Breast epithelium (tissue), 4 donors: ENCODE results near the gene BRINP2. TPM values are rescaled to one million over a fixed set of nuclear protein-coding genes. Genes with fewer than 3 reads are reported as not detected.

ENCODE experiments used
- DNase-seq, 2 donors: peaks; one replicate each; pipeline ENCODE4 v3.0.0-alpha.2; 2019; ENCODE audit warnings: low spot score in 2 of 2
- H3K27ac ChIP-seq, 2 donors: fragments of 200-600 bp; sonication (generic) in 1 of 2; one replicate each; pipeline ENCODE4 v1.5.1; 2016 to 2019; ENCODE audit warnings: mild to moderate bottlenecking in 1 of 2
- H3K27me3 ChIP-seq, 2 donors: fragments of 200-600 bp; sonication (generic) in 1 of 2; one replicate each; pipeline versions ENCODE4 v1.5.1 to v1.6.0; 2017 to 2019; ENCODE audit warnings: control low read depth in 1 of 2, mild to moderate bottlenecking in 1 of 2
- H3K36me3 ChIP-seq: fragments of 200-600 bp; one replicate; pipeline ENCODE4 v1.5.1; 2019
- H3K4me1 ChIP-seq, 2 donors: fragments of 200-600 bp; sonication (generic); one replicate each; pipeline ENCODE4 v1.5.1; 2016 to 2019; ENCODE audit warnings: control low read depth in 1 of 2
- H3K4me3 ChIP-seq, 3 donors: fragments of 200-600 bp; sonication (generic); 1 replicate in 2 of 3; 2 replicates in 1 of 3; pipeline ENCODE4 v1.5.1; 2016 to 2019; ENCODE audit warnings: mild to moderate bottlenecking in 3 of 3, moderate library complexity in 2 of 3
- H3K9me3 ChIP-seq, 2 donors: fragments of 200-600 bp; sonication (generic) in 1 of 2; one replicate each; pipeline ENCODE4 v1.5.1; 2016 to 2019; ENCODE audit warnings: control low read depth in 1 of 2
- POLR2A ChIP-seq: fragments of 450-650 bp; IDR thresholded peaks from one replicate; pipeline ENCODE4 v1.6.1; 2016; ENCODE audit warnings: antibody characterized with exemption, mild to moderate bottlenecking, moderate library complexity
- POLR2AphosphoS5 ChIP-seq, 3 donors: sonication (generic); formaldehyde crosslinking; IDR thresholded peaks; one replicate each; pipeline ENCODE4 v1.6.1; 2017; ENCODE audit warnings: antibody characterized with exemption in 3 of 3
- intact Hi-C: fragments of 100-400 bp; cut with DNase I; formaldehyde crosslinking; loops from one replicate; pipeline ENCODE4 v1.15.1; 2023; ENCODE audit warnings: low total_unique reads
- total RNA-seq, 3 donors: library from RNA; depleted of rRNA; stranded (reverse); fragments of >200 nt; gene quantifications; one replicate each; pipeline ENCODE4 v1.1.0, GENCODE V29; 2016
- TF ChIP-seq, protein P1 (sequence below), 3 donors: fragments of 450-650 bp; IDR thresholded peaks; one replicate each; pipeline ENCODE4 v1.5.1; 2016 to 2017; ENCODE audit warnings: antibody characterized with exemption in 3 of 3, mild to moderate bottlenecking in 3 of 3, moderate library complexity in 3 of 3

The BRINP2 gene
- total RNA-seq, 3 donors from 2014 or later: 0.48 to 2.9 (median 1.5) TPM

DNA sequence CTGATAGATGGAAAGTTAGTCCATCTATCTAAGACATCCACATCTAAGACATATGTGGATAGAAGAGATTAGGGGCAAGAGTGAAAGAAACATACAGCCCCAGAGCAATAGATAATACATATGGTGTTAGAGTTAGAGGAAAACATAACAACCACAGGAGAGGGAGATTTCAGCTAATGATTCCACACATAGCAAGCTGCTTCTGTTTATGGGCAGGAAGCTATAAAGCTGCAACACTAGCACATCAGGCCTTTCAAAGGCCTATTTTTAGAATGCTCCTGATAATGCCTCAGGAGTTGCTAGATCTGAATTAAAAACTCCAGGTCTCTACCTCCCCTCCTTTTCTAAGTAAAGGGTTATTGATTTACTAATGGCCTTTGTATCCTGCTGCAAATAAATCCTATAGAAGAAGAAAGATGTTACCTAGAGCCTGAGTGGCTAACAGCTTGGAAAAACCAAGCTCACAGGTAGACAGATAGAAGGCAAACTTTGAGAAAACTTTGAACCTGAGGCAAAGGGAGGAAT is 36.1 kb downstream of the BRINP2 start:
- Histone ChIP-seq H3K4me3 (no peak overlapping the region), H3K36me3 (no peaks in the 10 kb centered on the region), H3K4me1 (no peaks in the 10 kb centered on the region), H3K9me3 (no peaks in the 10 kb centered on the region), H3K27ac (no peak overlapping the region), H3K27me3 (no peaks in the 10 kb centered on the region)
- TF ChIP-seq POLR2AphosphoS5 (IDR thresholded peaks at IDR 0.05) (no peak), POLR2A (no peak)
- TF ChIP-seq, protein P1, sequence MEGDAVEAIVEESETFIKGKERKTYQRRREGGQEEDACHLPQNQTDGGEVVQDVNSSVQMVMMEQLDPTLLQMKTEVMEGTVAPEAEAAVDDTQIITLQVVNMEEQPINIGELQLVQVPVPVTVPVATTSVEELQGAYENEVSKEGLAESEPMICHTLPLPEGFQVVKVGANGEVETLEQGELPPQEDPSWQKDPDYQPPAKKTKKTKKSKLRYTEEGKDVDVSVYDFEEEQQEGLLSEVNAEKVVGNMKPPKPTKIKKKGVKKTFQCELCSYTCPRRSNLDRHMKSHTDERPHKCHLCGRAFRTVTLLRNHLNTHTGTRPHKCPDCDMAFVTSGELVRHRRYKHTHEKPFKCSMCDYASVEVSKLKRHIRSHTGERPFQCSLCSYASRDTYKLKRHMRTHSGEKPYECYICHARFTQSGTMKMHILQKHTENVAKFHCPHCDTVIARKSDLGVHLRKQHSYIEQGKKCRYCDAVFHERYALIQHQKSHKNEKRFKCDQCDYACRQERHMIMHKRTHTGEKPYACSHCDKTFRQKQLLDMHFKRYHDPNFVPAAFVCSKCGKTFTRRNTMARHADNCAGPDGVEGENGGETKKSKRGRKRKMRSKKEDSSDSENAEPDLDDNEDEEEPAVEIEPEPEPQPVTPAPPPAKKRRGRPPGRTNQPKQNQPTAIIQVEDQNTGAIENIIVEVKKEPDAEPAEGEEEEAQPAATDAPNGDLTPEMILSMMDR (IDR thresholded peaks at IDR 0.05): no peak
- intact Hi-C loops: no loop called here
- no peak for DNase-seq

DNA sequence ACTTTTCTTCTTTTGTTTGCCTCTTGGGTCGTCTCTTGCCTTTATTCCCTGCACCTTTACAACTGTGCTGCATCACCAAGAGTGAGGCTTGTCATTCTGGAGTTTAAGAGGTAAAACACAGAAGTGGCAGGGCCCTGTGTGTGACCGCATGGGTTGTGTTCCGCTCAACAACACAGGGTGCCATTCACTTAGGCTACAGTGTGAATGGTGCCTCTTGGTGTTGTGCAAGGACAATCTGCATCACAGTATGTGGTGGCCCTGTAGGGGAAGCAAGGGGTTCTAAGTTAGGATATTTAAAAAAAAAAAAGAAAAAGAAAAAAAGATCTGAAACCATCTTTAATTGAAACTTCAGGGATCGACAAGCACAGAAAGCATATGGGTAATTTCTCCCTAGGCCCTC is 38.2 kb downstream of the BRINP2 start:
- Histone ChIP-seq H3K27me3 (no peaks in the 10 kb centered on the region), H3K36me3 (no peaks in the 10 kb centered on the region), H3K27ac (no peak overlapping the region), H3K4me1 (no peaks in the 10 kb centered on the region), H3K4me3 (no peak overlapping the region), H3K9me3 (no peaks in the 10 kb centered on the region)
- DNase-seq: no peak
- intact Hi-C loops: no loop called here
- TF ChIP-seq, protein P1 (IDR thresholded peaks at IDR 0.05): no peak
- no peak for TF ChIP-seq POLR2A
- TF ChIP-seq POLR2AphosphoS5 (IDR thresholded peaks at IDR 0.05): no peak

DNA sequence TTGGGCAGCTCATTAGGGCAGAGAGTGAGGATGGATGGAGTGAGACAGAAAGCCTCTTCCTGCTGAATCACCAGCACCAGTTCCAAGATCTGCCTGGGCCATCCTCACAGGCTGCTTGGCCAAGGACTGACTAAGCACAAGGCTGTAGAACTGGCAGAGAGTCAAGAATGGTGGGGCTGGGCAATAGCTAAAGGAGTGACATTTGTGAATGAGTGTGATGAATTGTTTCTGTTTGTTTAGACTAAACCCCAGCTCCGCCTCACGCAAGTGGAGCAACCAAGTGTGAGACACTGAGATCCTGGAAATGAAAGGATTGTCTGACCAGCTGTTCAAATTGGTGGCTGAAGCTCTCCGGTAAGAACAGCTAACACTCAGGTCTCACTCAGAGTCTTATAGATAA is 38.6 kb downstream of the BRINP2 start:
- H3K27ac ChIP-seq: no peak overlapping the region
- no peaks in the 10 kb centered on the region for H3K27me3 ChIP-seq
- intact Hi-C loops: no loop called here
- no peaks in the 10 kb centered on the region for H3K4me1 ChIP-seq
- peak; percentile 23 to 53 for DNase-seq
- no peaks in the 10 kb centered on the region for H3K9me3 ChIP-seq
- H3K4me3 ChIP-seq: no peak overlapping the region
- no peaks in the 10 kb centered on the region for H3K36me3 ChIP-seq
- TF ChIP-seq POLR2AphosphoS5 (IDR thresholded peaks at IDR 0.05) (no peak), POLR2A (no peak)
- TF ChIP-seq, protein P1 (IDR thresholded peaks at IDR 0.05): no peak

DNA sequence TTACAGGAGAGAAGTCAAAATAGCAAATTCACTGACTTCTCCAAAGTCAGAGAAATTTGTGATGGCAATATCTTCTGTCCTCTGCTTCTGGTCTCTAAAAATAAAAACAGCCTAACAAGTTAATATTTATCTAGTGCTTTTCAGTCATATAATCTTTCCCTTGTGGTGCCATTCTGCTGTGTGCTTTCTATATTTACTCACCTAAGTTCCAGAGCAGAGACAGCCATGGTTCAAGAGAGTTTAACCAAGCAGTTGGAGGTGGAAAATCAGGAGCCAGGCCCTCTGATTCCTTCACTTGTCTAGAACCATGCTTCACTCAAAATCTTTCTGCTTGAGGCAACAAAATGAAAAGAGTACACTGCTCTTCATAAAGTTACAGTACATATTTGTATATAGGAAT is 39.3 kb downstream of the BRINP2 start:
- TF ChIP-seq, protein P1 (IDR thresholded peaks at IDR 0.05): no peak
- TF ChIP-seq POLR2AphosphoS5 (IDR thresholded peaks at IDR 0.05): no peak
- TF ChIP-seq POLR2A: no peak
- Histone ChIP-seq H3K4me3 (no peak overlapping the region), H3K27me3 (no peaks in the 10 kb centered on the region), H3K27ac (no peak overlapping the region), H3K36me3 (no peaks in the 10 kb centered on the region), H3K9me3 (no peaks in the 10 kb centered on the region), H3K4me1 (no peaks in the 10 kb centered on the region)
- no peak for DNase-seq
- intact Hi-C loops: no loop called here

DNA sequence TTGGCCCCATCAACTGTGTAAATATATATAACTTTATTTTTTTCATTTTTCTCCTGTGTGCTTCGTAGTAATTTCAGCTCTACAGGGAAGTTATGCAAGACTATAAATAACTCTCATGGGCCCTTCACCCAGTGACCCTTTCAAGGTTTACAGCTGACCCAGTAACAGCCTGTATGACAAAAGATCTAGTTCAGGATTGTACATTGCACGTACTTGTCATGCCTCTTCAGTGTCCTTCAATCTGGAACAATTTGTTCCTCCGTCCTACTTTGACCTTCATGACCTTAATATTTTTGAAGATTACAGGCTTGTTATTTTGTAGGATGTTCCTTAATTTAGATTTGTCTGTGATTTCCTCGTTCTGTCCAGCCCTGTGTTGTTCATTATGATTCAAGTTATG is 40.5 kb downstream of the BRINP2 start:
- no peaks in the 10 kb centered on the region for H3K36me3 ChIP-seq
- TF ChIP-seq POLR2A (no peak), POLR2AphosphoS5 (IDR thresholded peaks at IDR 0.05) (peak in 1 of 3 donors; percentile 30)
- no peaks in the 10 kb centered on the region for H3K9me3 ChIP-seq
- H3K27me3 ChIP-seq: no peaks in the 10 kb centered on the region
- H3K4me1 ChIP-seq: no peaks in the 10 kb centered on the region
- no peak for DNase-seq
- no peak overlapping the region for H3K27ac ChIP-seq
- no peak overlapping the region for H3K4me3 ChIP-seq
- intact Hi-C loops: no loop called here
